Spleen (tissue), 7 donors: ENCODE results near the gene ATF6B.

ENCODE experiments used
- POLR2AphosphoS5 ChIP-seq, 3 donors: sonication (generic); formaldehyde crosslinking; IDR thresholded peaks; one replicate each; pipeline ENCODE4 v1.5.1; 2017; ENCODE audit warnings: antibody characterized with exemption in 3 of 3
- TF ChIP-seq, protein P1 (sequence below), 11 experiments: fragments of 200-600 bp in 7 of 11; fragments of 450-650 bp in 4 of 11; sonication (generic) in 4 of 11; IDR thresholded peaks in 8 of 11; conservative IDR thresholded peaks in 3 of 11; 1 replicate in 7 of 11; 2 replicates in 4 of 11; pipeline versions ENCODE4 v1.4.0 to v1.8.0; 2016 to 2021; ENCODE audit warnings: antibody characterized with exemption in 11 of 11, inconsistent platforms in 4 of 11, mild to moderate bottlenecking in 1 of 11
- donor health status: DM: no; HTN: no; CAD: no; lungs with moderate emphysema.
- donor health status: DM: no; HTN: no; CAD: no.
- donor health status: DM: no; HTN: no; CAD: no.

DNA sequence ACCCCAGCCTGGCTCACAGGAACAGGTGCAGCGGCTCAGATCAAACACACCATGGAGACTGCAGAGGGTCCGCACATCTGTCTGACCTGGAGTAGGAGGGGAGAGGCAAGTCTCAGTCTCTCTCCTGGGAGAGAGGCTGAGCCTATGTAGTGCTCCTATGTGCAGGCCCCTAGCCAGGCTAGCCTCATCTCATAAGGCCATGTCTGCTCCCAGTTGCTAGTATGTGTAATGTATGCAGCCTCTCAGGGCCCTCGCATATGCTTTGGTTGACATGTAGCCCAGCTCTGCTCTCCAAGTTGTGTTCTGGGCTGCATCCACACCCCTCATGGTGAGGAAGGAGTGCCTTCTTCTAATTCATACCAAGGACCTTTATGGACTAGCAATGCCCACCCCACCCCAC is 30.7 kb downstream of the ATF6B start:
- TF ChIP-seq, protein P1, sequence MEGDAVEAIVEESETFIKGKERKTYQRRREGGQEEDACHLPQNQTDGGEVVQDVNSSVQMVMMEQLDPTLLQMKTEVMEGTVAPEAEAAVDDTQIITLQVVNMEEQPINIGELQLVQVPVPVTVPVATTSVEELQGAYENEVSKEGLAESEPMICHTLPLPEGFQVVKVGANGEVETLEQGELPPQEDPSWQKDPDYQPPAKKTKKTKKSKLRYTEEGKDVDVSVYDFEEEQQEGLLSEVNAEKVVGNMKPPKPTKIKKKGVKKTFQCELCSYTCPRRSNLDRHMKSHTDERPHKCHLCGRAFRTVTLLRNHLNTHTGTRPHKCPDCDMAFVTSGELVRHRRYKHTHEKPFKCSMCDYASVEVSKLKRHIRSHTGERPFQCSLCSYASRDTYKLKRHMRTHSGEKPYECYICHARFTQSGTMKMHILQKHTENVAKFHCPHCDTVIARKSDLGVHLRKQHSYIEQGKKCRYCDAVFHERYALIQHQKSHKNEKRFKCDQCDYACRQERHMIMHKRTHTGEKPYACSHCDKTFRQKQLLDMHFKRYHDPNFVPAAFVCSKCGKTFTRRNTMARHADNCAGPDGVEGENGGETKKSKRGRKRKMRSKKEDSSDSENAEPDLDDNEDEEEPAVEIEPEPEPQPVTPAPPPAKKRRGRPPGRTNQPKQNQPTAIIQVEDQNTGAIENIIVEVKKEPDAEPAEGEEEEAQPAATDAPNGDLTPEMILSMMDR (IDR thresholded peaks at IDR 0.05 in 8 of 11, conservative IDR thresholded peaks at IDR 0.05 in 3 of 11) = no peak
- TF ChIP-seq POLR2AphosphoS5 (IDR thresholded peaks at IDR 0.05) = no peak
